ENCODE measurements around the gene ADARB1. TPM values are rescaled to one million over a fixed set of nuclear protein-coding genes. Genes with fewer than 3 reads are reported as not detected.
A peak's percentile ranks its signal among the peaks of the same experiment; 100 is the strongest.
"Not testable (repeated sequence)": the region's sequence is repeated elsewhere in the genome, so short reads cannot be mapped to it uniquely, and the experiment has no call there.

ADARB1 gene
- total RNA-seq, 1 donor from 2014 or later: 5.1 TPM

- no peaks in the 10 kb centered on the region for H3K9me3 ChIP-seq (ENCODE audit: low read depth)
- H3K27me3 ChIP-seq: no peaks in the 10 kb centered on the region
- DNase-seq (ENCODE audit: low spot score): peak; percentile 92
- no peak overlapping the region for H3K9ac ChIP-seq
- H2AFZ ChIP-seq (replicated peaks): no peak overlapping the region
- H3K36me3 ChIP-seq: no peaks in the 10 kb centered on the region
- H3K27ac ChIP-seq: no peak overlapping the region
- no peak overlapping the region for H3K27ac Mint-ChIP-seq
- H3K79me2 ChIP-seq (ENCODE audit: low read depth): no peaks in the 10 kb centered on the region
- H3K4me1 ChIP-seq: no peaks in the 10 kb centered on the region
- H3K4me1 Mint-ChIP-seq: peaks cover 12% of the 10 kb centered on the region
- TF ChIP-seq EZH2phosphoT487 (IDR thresholded peaks at IDR 0.05) (no peak), CTCF (IDR thresholded peaks at IDR 0.05) (peak; percentile 94), EZH2 (IDR thresholded peaks at IDR 0.05) (no peak)
- no peaks in the 10 kb centered on the region for H3K9me3 Mint-ChIP-seq
- no peak overlapping the region for H3K4me2 ChIP-seq
- H3K36me3 Mint-ChIP-seq: no peaks in the 10 kb centered on the region
- peaks cover 3% of the 10 kb centered on the region for H3K27me3 Mint-ChIP-seq (ENCODE audit: insufficient read depth, low read depth)
- H4K20me1 ChIP-seq (ENCODE audit: low read depth): no peaks in the 10 kb centered on the region
- H3K4me3 ChIP-seq: no peak overlapping the region
- H3K4me3 Mint-ChIP-seq: no peak overlapping the region
- peaks cover 4% of the 10 kb centered on the region for H3F3A ChIP-seq (ENCODE audit: low read depth)
Measured at GRCh38 chr21:45136927-45137611, 62.7 kb downstream of the ADARB1 start.

- H3K36me3 ChIP-seq: no peaks in the 10 kb centered on the region
- H3K27ac Mint-ChIP-seq: no peak overlapping the region
- no peaks in the 10 kb centered on the region for H3K79me2 ChIP-seq (ENCODE audit: low read depth)
- H3K9me3 ChIP-seq (ENCODE audit: low read depth): no peaks in the 10 kb centered on the region
- no peak for DNase-seq (ENCODE audit: low spot score)
- H3K27ac ChIP-seq: no peak overlapping the region
- no peaks in the 10 kb centered on the region for H4K20me1 ChIP-seq (ENCODE audit: low read depth)
- no peaks in the 10 kb centered on the region for H3K4me1 ChIP-seq
- H3K9ac ChIP-seq: no peak overlapping the region
- no peaks in the 10 kb centered on the region for H3K9me3 Mint-ChIP-seq
- H3F3A ChIP-seq (ENCODE audit: low read depth): peaks cover 4% of the 10 kb centered on the region
- H3K27me3 ChIP-seq: no peaks in the 10 kb centered on the region
- H3K4me3 Mint-ChIP-seq: no peak overlapping the region
- H2AFZ ChIP-seq (replicated peaks): no peak overlapping the region
- H3K4me3 ChIP-seq: no peak overlapping the region
- no peak overlapping the region for H3K4me2 ChIP-seq
- H3K36me3 Mint-ChIP-seq: no peaks in the 10 kb centered on the region
- H3K27me3 Mint-ChIP-seq (ENCODE audit: insufficient read depth, low read depth): peaks cover 3% of the 10 kb centered on the region
- peaks cover 14% of the 10 kb centered on the region for H3K4me1 Mint-ChIP-seq
- TF ChIP-seq CTCF (IDR thresholded peaks at IDR 0.05) (no peak), EZH2phosphoT487 (IDR thresholded peaks at IDR 0.05) (no peak), EZH2 (IDR thresholded peaks at IDR 0.05) (no peak)
Measured at GRCh38 chr21:45137612-45137937, 63.2 kb downstream of the ADARB1 start.

- peak; percentile 87 for DNase-seq (ENCODE audit: low spot score)
- no peaks in the 10 kb centered on the region for H3K27me3 ChIP-seq
- H3K4me2 ChIP-seq: no peak overlapping the region
- TF ChIP-seq EZH2 (IDR thresholded peaks at IDR 0.05) (no peak), CTCF (IDR thresholded peaks at IDR 0.05) (peak; percentile 79)
- H3K4me3 ChIP-seq: no peak overlapping the region
- no peaks in the 10 kb centered on the region for H3K36me3 ChIP-seq
- no peaks in the 10 kb centered on the region for H4K20me1 ChIP-seq (ENCODE audit: low read depth)
- Mint-ChIP-seq H3K36me3 (no peaks in the 10 kb centered on the region), H3K9me3 (no peaks in the 10 kb centered on the region), H3K4me3 (no peak overlapping the region), H3K4me1 (peaks cover 14% of the 10 kb centered on the region), H3K27ac (no peak overlapping the region), H3K27me3 (ENCODE audit: insufficient read depth, low read depth) (peaks cover 3% of the 10 kb centered on the region)
- no peak overlapping the region for H2AFZ ChIP-seq (replicated peaks)
- no peak overlapping the region for H3K27ac ChIP-seq
- H3K4me1 ChIP-seq: no peaks in the 10 kb centered on the region
- H3K79me2 ChIP-seq (ENCODE audit: low read depth): no peaks in the 10 kb centered on the region
- H3F3A ChIP-seq (ENCODE audit: low read depth): peaks cover 4% of the 10 kb centered on the region
- H3K9me3 ChIP-seq (ENCODE audit: low read depth): no peaks in the 10 kb centered on the region
- H3K9ac ChIP-seq: no peak overlapping the region
Measured at GRCh38 chr21:45138199-45139002, 64.0 kb downstream of the ADARB1 start.

- H3K9me3 ChIP-seq (ENCODE audit: low read depth); H3K4me2 ChIP-seq; H4K20me1 ChIP-seq (ENCODE audit: low read depth); H3K27me3 Mint-ChIP-seq (ENCODE audit: insufficient read depth, low read depth); H3K27ac ChIP-seq; H3K4me3 Mint-ChIP-seq; H3K9ac ChIP-seq; H3K36me3 Mint-ChIP-seq; H3K27me3 ChIP-seq; H3K36me3 ChIP-seq; H3K79me2 ChIP-seq (ENCODE audit: low read depth); H3F3A ChIP-seq (ENCODE audit: low read depth); H2AFZ ChIP-seq (replicated peaks); H3K4me3 ChIP-seq; H3K9me3 Mint-ChIP-seq; H3K4me1 ChIP-seq; DNase-seq (ENCODE audit: low spot score): not testable (repeated sequence)
- Mint-ChIP-seq H3K27ac (peak overlapping the region; percentile 74), H3K4me1 (peaks cover 14% of the 10 kb centered on the region)
Measured at GRCh38 chr21:45139003-45139360, 64.6 kb downstream of the ADARB1 start.
